ENCODE measurements around the gene GLUL. TPM values are rescaled to one million over a fixed set of nuclear protein-coding genes. Genes with fewer than 3 reads are reported as not detected.

Gene GLUL
- 1,000 to 10,000 TPM; 2,071 to 4,011 (median 3,051) TPM for total RNA-seq

GRCh38 chr1:182391362-182392049 is at the start of gene GLUL:
TSS of gene GLUL (minus strand) at chr1:182391790. CDS start at chr1:182388737, 3,053 bp downstream.
- H3K9me3 ChIP-seq: no peaks in the 10 kb centered on the region
- H3K27me3 ChIP-seq: peaks cover 0 to 4% (median 0%) of the 10 kb centered on the region in 4 donors
- H3K4me1 ChIP-seq: peaks cover 42 to 56% (median 49%) of the 10 kb centered on the region in 4 donors
- H3K36me3 ChIP-seq: peaks cover 27 to 40% (median 34%) of the 10 kb centered on the region in 4 donors
- WGBS: 0% methylated on average over 24 of the region's 70 CpGs
- H3K4me3 ChIP-seq: peak within 1 kb of the TSS; percentile 83 to 96 (median 96)
- peak within 1 kb of the TSS; percentile 97 to 99 (median 98) for H3K27ac ChIP-seq (replicated peaks in 1 of 4)
- peak; percentile 99 for DNase-seq (ENCODE audit: extremely low spot score)
- peak; percentile 99 for TF ChIP-seq POLR2A (IDR thresholded peaks at IDR 0.05; ENCODE audit: low read depth)
- no peak for TF ChIP-seq CTCF (IDR thresholded peaks at IDR 0.05)
- TF ChIP-seq POLR2AphosphoS5 (IDR thresholded peaks at IDR 0.05): peak; percentile 96 to 100
- TF ChIP-seq EP300 (IDR thresholded peaks at IDR 0.05): no peak
- intact Hi-C loops (cut with DNase I): loop anchor here (1.0 to 10.0 kb wide), 4 partner anchors 101 to 1243 kb away; partner anchors contain the start of gene ARPC5

- no peaks in the 10 kb centered on the region for H3K27me3 ChIP-seq
- 65% methylated on average over 1 of the region's 1 CpG for WGBS
- no peak overlapping the region for H3K4me3 ChIP-seq
- H3K9me3 ChIP-seq: peaks cover 0 to 6% (median 2%) of the 10 kb centered on the region in 4 donors
- no peaks in the 10 kb centered on the region for H3K36me3 ChIP-seq
- H3K4me1 ChIP-seq: no peaks in the 10 kb centered on the region
- no peak overlapping the region for H3K27ac ChIP-seq (replicated peaks in 1 of 4)
- TF ChIP-seq CTCF (IDR thresholded peaks at IDR 0.05): no peak
- TF ChIP-seq EP300 (IDR thresholded peaks at IDR 0.05): no peak
- no peak for TF ChIP-seq POLR2A (IDR thresholded peaks at IDR 0.05; ENCODE audit: low read depth)
- no peak for TF ChIP-seq POLR2AphosphoS5 (IDR thresholded peaks at IDR 0.05)
- intact Hi-C loops (cut with DNase I): no loop called here
- no peak for DNase-seq (ENCODE audit: extremely low spot score)
Observed at GRCh38 chr1:182438326-182438725, 46.7 kb upstream of the GLUL start.

GRCh38 chr1:182433580-182433979 is 42.0 kb upstream of the GLUL start:
- no peaks in the 10 kb centered on the region for H3K4me1 ChIP-seq
- 84% methylated on average over 1 of the region's 1 CpG for WGBS
- no peak for DNase-seq (ENCODE audit: extremely low spot score)
- H3K36me3 ChIP-seq: no peaks in the 10 kb centered on the region
- intact Hi-C loops (cut with DNase I): no loop called here
- no peak overlapping the region for H3K4me3 ChIP-seq
- H3K9me3 ChIP-seq: peaks cover 0 to 5% (median 2%) of the 10 kb centered on the region in 4 donors
- no peak overlapping the region for H3K27ac ChIP-seq (replicated peaks in 1 of 4)
- no peaks in the 10 kb centered on the region for H3K27me3 ChIP-seq
- TF ChIP-seq CTCF (IDR thresholded peaks at IDR 0.05): no peak
- no peak for TF ChIP-seq POLR2A (IDR thresholded peaks at IDR 0.05; ENCODE audit: low read depth)
- no peak for TF ChIP-seq EP300 (IDR thresholded peaks at IDR 0.05)
- TF ChIP-seq POLR2AphosphoS5 (IDR thresholded peaks at IDR 0.05): no peak

GRCh38 chr1:182431278-182431677 is 39.7 kb upstream of the GLUL start:
- Histone ChIP-seq H3K27me3 (no peaks in the 10 kb centered on the region), H3K4me3 (no peak overlapping the region), H3K9me3 (no peaks in the 10 kb centered on the region), H3K27ac (replicated peaks in 1 of 4) (no peak overlapping the region), H3K4me1 (no peaks in the 10 kb centered on the region), H3K36me3 (no peaks in the 10 kb centered on the region)
- intact Hi-C loops (cut with DNase I): no loop called here
- no peak for DNase-seq (ENCODE audit: extremely low spot score)
- WGBS: 89% methylated on average over 7 of the region's 7 CpGs
- TF ChIP-seq POLR2AphosphoS5 (IDR thresholded peaks at IDR 0.05) (no peak), POLR2A (IDR thresholded peaks at IDR 0.05; ENCODE audit: low read depth) (no peak), EP300 (IDR thresholded peaks at IDR 0.05) (no peak), CTCF (IDR thresholded peaks at IDR 0.05) (no peak)
